ENCODE measurements around the gene ALDH16A1.

ALDH16A1 gene
- long read RNA-seq, transcript ALDH16A1-201 (17 exons, 3,153 nt), result major isoform, 54 of 60 reads
- long read RNA-seq, partial matches to known transcripts, result 2 of 60 reads
- long read RNA-seq, other reads (novel, unspliced or antisense), result 4 of 60 reads

GRCh38 chr19:49453013-49453756, at the start of gene ALDH16A1:
Gene ALDH16A1 (plus strand): TSS chr19:49453225. CDS start chr19:49453332, 107 bp downstream.
- H3K27me3 ChIP-seq (ENCODE audit: insufficient read depth, poor library complexity, severe bottlenecking), result no peaks in the 10 kb centered on the region
- DNase-seq (ENCODE audit: low read depth in 1 of 2, low spot score in 1 of 2), result peak; percentile 94 to 98
- peak within 1 kb of the TSS; percentile 97 for H3K27ac ChIP-seq (replicated peaks)
- H3K4me3 ChIP-seq (replicated peaks; ENCODE audit: insufficient read depth, low read length), result peak within 1 kb of the TSS; percentile 71
- TF ChIP-seq SPI1 (IDR thresholded peaks at IDR 0.05; ENCODE audit: borderline replicate concordance, low read depth) (0 out of 2 replicates have a peak, but pooled peaks have one; percentile 11), POLR2AphosphoS5 (IDR thresholded peaks at IDR 0.05; ENCODE audit: low read depth) (peak; percentile 93), GABPA (IDR thresholded peaks at IDR 0.05; ENCODE audit: low read depth) (no peak), CTCF (IDR thresholded peaks at IDR 0.05; ENCODE audit: insufficient read depth, low read length) (no peak)
- TF ChIP-seq, protein P1, sequence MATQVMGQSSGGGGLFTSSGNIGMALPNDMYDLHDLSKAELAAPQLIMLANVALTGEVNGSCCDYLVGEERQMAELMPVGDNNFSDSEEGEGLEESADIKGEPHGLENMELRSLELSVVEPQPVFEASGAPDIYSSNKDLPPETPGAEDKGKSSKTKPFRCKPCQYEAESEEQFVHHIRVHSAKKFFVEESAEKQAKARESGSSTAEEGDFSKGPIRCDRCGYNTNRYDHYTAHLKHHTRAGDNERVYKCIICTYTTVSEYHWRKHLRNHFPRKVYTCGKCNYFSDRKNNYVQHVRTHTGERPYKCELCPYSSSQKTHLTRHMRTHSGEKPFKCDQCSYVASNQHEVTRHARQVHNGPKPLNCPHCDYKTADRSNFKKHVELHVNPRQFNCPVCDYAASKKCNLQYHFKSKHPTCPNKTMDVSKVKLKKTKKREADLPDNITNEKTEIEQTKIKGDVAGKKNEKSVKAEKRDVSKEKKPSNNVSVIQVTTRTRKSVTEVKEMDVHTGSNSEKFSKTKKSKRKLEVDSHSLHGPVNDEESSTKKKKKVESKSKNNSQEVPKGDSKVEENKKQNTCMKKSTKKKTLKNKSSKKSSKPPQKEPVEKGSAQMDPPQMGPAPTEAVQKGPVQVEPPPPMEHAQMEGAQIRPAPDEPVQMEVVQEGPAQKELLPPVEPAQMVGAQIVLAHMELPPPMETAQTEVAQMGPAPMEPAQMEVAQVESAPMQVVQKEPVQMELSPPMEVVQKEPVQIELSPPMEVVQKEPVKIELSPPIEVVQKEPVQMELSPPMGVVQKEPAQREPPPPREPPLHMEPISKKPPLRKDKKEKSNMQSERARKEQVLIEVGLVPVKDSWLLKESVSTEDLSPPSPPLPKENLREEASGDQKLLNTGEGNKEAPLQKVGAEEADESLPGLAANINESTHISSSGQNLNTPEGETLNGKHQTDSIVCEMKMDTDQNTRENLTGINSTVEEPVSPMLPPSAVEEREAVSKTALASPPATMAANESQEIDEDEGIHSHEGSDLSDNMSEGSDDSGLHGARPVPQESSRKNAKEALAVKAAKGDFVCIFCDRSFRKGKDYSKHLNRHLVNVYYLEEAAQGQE (IDR thresholded peaks at IDR 0.05; ENCODE audit: insufficient replicate concordance, low read depth), result peak; percentile 56

DNA sequence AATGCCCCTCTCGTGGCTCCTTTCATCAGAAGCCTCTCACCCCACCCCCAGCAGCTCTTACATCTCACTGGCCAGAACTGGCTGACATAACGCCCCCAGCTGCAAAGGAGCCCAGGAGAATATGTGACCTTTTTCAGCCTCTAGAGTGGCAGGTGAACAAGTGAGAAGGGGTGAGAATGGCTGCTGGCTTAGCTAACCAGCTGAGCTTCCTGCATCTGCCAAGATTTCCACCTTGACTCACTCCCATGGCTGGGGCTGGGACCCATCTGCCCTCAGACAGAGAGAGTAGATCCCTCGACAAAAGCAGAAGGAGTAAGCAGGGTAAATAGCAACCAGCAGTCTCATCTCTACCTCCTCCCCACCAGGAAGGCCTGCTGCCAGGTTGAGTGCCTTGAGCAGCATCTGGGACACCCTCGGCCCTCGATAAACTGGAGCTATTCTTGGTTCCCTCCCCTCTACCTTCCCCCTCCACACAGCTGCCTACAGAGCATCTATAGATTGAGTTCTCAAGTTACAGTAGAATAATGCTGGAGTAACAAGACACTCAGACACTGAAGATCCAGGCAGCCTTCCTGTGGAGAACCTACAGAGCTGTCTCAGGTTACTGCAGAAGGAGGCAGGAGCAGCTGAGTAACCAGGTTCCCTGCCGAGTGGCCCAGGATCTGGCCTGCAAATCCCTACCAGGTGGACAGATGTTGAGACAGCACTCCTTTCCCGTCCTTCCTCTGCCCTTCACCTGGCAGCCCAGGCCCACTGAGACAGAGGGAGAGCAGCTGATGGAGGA, 49.4 kb upstream of the ALDH16A1 start:
- no peak overlapping the region for H3K27ac ChIP-seq (replicated peaks)
- DNase-seq (ENCODE audit: low read depth in 1 of 2, low spot score in 1 of 2), result no peak
- no peaks in the 10 kb centered on the region for H3K27me3 ChIP-seq (ENCODE audit: insufficient read depth, poor library complexity, severe bottlenecking)
- H3K4me3 ChIP-seq (replicated peaks; ENCODE audit: insufficient read depth, low read length), result no peak overlapping the region
- TF ChIP-seq, protein P1 (IDR thresholded peaks at IDR 0.05; ENCODE audit: insufficient replicate concordance, low read depth), result no peak
- no peak for TF ChIP-seq GABPA (IDR thresholded peaks at IDR 0.05; ENCODE audit: low read depth)
- no peak for TF ChIP-seq POLR2AphosphoS5 (IDR thresholded peaks at IDR 0.05; ENCODE audit: low read depth)
- no peak for TF ChIP-seq CTCF (IDR thresholded peaks at IDR 0.05; ENCODE audit: insufficient read depth, low read length)
- TF ChIP-seq SPI1 (IDR thresholded peaks at IDR 0.05; ENCODE audit: borderline replicate concordance, low read depth), result no peak

- no peak for DNase-seq (ENCODE audit: low read depth in 1 of 2, low spot score in 1 of 2)
- Histone ChIP-seq H3K27ac (replicated peaks) (no peak overlapping the region), H3K27me3 (ENCODE audit: insufficient read depth, poor library complexity, severe bottlenecking) (no peaks in the 10 kb centered on the region), H3K4me3 (replicated peaks; ENCODE audit: insufficient read depth, low read length) (no peak overlapping the region)
- TF ChIP-seq SPI1 (IDR thresholded peaks at IDR 0.05; ENCODE audit: borderline replicate concordance, low read depth) (no peak), GABPA (IDR thresholded peaks at IDR 0.05; ENCODE audit: low read depth) (no peak), POLR2AphosphoS5 (IDR thresholded peaks at IDR 0.05; ENCODE audit: low read depth) (no peak), CTCF (IDR thresholded peaks at IDR 0.05; ENCODE audit: insufficient read depth, low read length) (no peak)
- TF ChIP-seq, protein P1 (IDR thresholded peaks at IDR 0.05; ENCODE audit: insufficient replicate concordance, low read depth), result no peak
Observed at GRCh38 chr19:49407079-49407478, 45.9 kb upstream of the ALDH16A1 start.

All from HL-60 (cell line).